Epithelial cell of esophagus (primary cell): Measurements from ENCODE around the gene ITGA7.
A peak's percentile ranks its signal among the peaks of the same experiment; 100 is the strongest.

ENCODE experiments used
- DNase-seq: peaks from one replicate; pipeline ENCODE4 v3.0.0; 2010; ENCODE audit warnings: low read depth
- H3K4me3 ChIP-seq: 2 replicates; pipeline ENCODE4 v1.5.1; 2011; ENCODE audit warnings: mild to moderate bottlenecking, low read length, control low read depth
- CTCF ChIP-seq: IDR thresholded peaks from 2 replicates; pipeline ENCODE4 v1.5.1; 2011; ENCODE audit warnings: low read depth, mild to moderate bottlenecking, low read length, control low read depth, inconsistent platforms; ENCODE audit not compliant: insufficient read depth; ENCODE audit errors: missing control alignments

ITGA7 gene

DNA sequence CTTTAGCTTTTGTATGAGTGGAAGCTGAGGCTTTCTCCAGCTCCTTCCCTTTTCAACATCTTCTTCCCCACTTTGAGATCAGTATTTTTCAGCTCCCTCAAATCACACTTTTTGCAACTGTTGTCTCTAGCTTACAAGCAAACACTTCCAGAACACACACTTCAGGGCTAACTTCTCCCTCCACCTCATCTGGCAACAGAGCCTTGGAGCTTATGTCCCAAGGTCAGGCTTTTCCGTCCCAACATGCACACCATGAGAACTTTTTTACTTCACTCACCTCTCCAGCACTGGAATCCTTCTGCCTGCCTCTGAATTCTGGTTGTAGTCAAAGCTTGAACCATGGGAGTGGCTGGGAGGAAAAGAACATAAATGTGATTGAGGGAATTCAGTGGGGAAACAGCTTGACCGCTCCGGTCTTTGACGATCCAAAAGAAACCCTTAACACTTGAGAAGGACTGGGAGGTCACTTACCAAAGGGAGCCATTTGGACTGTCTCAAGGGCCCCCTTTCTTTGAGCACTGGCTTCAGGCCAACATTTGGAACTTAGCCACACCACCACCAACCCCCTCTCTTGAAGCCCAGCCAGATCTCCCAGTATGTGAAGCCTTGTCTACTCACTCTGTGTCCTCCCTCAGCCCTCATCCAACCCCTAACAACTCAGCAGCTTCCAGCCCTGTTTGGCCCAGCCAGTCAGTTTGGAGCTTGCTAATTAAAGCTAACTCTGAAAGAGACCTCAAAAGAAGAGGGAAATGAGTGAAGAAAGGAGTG lies 4.3 kb upstream of the ITGA7 start:
- no peak for DNase-seq
- no peak for TF ChIP-seq CTCF
- no peak overlapping the region for H3K4me3 ChIP-seq

DNA sequence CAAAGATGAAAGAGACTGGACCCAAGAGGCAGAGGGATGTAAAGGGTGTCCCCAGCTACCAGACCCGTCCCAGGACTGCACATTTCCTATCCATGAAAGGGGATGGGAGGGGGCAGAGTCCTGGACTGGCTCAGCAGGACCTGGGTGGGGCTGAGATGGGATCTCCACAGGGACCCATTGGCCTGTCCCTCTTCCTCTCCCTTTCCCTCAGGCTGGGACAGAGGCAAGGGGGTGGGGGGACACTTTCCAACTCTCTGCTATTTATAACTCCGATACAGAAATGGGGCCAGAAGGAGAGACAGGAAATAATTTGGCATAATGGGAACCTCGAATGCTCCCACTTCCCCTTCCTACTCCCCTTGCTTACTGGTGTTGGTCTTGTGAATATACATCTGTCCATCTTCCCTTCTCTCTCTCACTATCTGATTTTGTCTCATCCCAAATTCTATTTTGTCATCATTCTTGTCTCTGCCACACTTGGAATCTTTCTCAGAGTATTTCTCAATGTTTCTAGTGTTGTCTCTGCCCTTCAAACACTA lies 1.1 kb upstream of the ITGA7 start:
- DNase-seq, result no peak
- H3K4me3 ChIP-seq, result no peak overlapping the region
- no peak for TF ChIP-seq CTCF

GRCh38 chr12:55707219-55707671 lies 459 bp downstream of the ITGA7 start:
- no peak for DNase-seq
- no peak for TF ChIP-seq CTCF
- peak overlapping the region; percentile 19 for H3K4me3 ChIP-seq

- TF ChIP-seq CTCF, result no peak
- no peak for DNase-seq
- no peak overlapping the region for H3K4me3 ChIP-seq
Observed at GRCh38 chr12:55706568-55707218, 1.0 kb downstream of the ITGA7 start.

DNA sequence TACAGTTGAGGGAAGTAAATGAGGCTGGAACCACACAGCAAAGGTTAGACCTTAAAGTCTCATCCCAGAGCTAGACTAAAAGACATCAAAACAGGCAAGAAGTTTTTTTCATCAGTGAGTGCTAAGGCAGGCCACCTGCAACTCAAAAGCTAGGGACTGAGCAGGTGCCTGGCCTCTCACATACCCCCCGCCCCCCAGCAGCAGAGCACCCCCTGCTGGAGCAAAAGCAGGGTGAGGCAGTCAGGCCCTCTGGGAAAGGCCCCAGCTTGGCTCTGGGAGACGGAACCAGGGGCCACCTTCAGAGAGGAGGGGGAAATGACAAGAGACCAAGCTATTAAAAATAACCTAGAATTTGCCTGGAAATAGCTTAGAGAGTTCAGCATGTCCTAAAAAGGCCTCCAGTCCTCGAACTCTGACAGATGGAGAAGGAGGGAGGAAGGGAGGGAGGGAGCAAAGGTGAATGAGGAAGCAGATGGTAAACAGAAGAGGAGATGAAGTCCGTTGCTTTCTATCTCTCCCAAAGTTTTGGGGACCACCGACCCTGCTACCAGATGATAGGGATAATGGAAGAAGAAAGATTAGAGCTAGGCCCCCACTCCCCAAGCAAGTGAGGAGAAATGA lies 1.8 kb downstream of the ITGA7 start:
- no peak for DNase-seq
- H3K4me3 ChIP-seq, result no peak overlapping the region
- TF ChIP-seq CTCF, result peak; percentile 21

DNA sequence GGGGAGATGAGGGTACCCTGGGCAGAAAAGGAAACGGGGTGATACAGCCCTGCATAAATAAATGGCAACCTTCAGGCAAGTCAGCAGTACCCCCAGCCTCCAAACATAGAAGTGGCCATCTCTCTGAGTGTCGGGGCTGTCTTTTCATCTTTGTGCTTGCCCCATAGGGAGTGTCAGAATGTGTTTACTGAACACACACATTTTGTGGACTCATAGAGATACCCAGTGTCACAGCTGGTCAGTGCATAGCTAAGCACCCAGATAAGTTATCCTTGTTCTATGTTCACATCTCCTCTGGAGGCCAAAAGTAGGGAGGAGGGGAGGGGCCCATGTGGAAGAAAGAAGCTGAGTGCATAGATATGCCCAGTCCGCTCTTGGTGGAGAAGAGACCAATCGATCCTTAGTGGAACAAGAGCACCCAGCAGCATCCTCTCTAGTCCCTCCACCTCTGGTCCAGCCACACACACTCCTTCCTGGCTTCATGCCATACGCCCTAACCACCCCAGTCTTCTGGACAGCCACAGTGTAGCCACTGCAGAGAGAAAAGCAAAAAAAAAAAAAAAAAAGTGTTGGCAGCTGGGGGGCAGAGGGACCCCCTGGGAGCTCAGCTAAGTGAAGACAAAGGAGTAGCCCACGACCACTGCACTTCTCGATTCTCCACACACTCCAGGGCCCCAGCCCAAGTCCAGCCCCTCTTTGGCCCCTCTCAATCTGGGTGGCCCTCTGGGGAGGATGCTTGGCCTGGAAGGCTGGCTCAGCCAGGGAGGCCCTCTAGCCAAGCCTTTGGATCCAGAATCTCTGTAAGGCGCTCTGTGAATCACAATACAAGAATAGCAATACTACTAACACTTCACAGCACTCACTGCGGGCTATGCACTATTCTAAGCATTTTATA lies 2.6 kb downstream of the ITGA7 start:
- no peak for DNase-seq
- H3K4me3 ChIP-seq, result no peak overlapping the region
- TF ChIP-seq CTCF, result no peak
